Liver (tissue), 3 donors: ENCODE data around the gene PATZ1.

ENCODE experiments used
- GABPA ChIP-seq, 2 donors: IDR thresholded peaks in 1 of 2; conservative IDR thresholded peaks in 1 of 2; 2 replicates each; pipeline ENCODE4 v1.6.1; 2016; ENCODE audit warnings: antibody characterized with exemption in 2 of 2, mild to moderate bottlenecking in 1 of 2, moderate library complexity in 1 of 2
- YY1 ChIP-seq: IDR thresholded peaks from 2 replicates; pipeline ENCODE4 v1.6.1; 2016; ENCODE audit warnings: antibody characterized with exemption, mild to moderate bottlenecking
- TF ChIP-seq, protein P1 (sequence below): fragments of 150-350 bp; IDR thresholded peaks from 2 replicates; pipeline ENCODE4 v1.5.1; 2017; ENCODE audit warnings: improper control_type of control experiment, low read depth, low read length; ENCODE audit not compliant: missing input control
- TF ChIP-seq, protein P2 (sequence below): IDR thresholded peaks from 2 replicates; pipeline ENCODE4 v1.6.1; 2016; ENCODE audit warnings: antibody characterized with exemption
- donor health status: healthy.
- donor health status: healthy.

DNA sequence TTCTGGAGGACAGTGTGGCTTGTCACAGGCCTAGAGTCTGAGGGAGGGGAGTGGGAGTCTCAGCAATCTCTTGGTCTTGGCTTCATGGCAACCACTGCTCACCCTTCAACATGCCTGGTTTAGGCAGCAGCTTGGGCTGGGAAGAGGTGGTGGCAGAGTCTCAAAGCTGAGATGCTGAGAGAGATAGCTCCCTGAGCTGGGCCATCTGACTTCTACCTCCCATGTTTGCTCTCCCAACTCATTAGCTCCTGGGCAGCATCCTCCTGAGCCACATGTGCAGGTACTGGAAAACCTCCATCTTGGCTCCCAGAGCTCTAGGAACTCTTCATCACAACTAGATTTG is 66.8 kb downstream of the PATZ1 start:
- TF ChIP-seq GABPA (IDR thresholded peaks at IDR 0.05 in 1 of 2, conservative IDR thresholded peaks at IDR 0.05 in 1 of 2) (no peak), YY1 (no peak)
- TF ChIP-seq, protein P1, sequence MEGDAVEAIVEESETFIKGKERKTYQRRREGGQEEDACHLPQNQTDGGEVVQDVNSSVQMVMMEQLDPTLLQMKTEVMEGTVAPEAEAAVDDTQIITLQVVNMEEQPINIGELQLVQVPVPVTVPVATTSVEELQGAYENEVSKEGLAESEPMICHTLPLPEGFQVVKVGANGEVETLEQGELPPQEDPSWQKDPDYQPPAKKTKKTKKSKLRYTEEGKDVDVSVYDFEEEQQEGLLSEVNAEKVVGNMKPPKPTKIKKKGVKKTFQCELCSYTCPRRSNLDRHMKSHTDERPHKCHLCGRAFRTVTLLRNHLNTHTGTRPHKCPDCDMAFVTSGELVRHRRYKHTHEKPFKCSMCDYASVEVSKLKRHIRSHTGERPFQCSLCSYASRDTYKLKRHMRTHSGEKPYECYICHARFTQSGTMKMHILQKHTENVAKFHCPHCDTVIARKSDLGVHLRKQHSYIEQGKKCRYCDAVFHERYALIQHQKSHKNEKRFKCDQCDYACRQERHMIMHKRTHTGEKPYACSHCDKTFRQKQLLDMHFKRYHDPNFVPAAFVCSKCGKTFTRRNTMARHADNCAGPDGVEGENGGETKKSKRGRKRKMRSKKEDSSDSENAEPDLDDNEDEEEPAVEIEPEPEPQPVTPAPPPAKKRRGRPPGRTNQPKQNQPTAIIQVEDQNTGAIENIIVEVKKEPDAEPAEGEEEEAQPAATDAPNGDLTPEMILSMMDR = no peak
- TF ChIP-seq, protein P2, sequence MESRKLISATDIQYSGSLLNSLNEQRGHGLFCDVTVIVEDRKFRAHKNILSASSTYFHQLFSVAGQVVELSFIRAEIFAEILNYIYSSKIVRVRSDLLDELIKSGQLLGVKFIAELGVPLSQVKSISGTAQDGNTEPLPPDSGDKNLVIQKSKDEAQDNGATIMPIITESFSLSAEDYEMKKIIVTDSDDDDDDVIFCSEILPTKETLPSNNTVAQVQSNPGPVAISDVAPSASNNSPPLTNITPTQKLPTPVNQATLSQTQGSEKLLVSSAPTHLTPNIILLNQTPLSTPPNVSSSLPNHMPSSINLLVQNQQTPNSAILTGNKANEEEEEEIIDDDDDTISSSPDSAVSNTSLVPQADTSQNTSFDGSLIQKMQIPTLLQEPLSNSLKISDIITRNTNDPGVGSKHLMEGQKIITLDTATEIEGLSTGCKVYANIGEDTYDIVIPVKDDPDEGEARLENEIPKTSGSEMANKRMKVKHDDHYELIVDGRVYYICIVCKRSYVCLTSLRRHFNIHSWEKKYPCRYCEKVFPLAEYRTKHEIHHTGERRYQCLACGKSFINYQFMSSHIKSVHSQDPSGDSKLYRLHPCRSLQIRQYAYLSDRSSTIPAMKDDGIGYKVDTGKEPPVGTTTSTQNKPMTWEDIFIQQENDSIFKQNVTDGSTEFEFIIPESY = no peak
